IMR-90 (cell line): ENCODE measurements around the gene TTC7B. TPM values are rescaled to one million over a fixed set of nuclear protein-coding genes. Genes with fewer than 3 reads are reported as not detected.

Source experiments
- ATAC-seq: fragments of 200-7000 bp; cut with Tn5 transposase; 2 replicates; pipeline ENCODE4 v1.9.1; 2020; ENCODE audit warnings: low read depth, mild to moderate bottlenecking, moderate library complexity
- BruUV-seq: library from RNA; stranded (reverse); fragments of 400-500 nt; replicated peaks from 2 replicates; lab custom pipeline; 2021; lab: Mats Ljungman, UMichigan
- CTCF ChIA-PET: fragments of 300-600 bp; formaldehyde crosslinking; extraction: SDS; loops from one replicate; lab custom pipeline; 2021; ENCODE audit warnings: antibody characterized with exemption; lab: Yijun Ruan, JAX
- POLR2A ChIA-PET: fragments of 300-600 bp; sonication (Branson Sonifier 250); formaldehyde crosslinking; loops from one replicate; lab custom pipeline; 2022; ENCODE audit warnings: antibody characterized with exemption; ENCODE audit not compliant: unreplicated experiment; lab: Charles Lee
- DNase-seq: peaks from one replicate; pipeline ENCODE4 v3.0.0; 2013
- H2AFZ ChIP-seq: replicated peaks from 2 replicates; pipeline ENCODE3; 2013; ENCODE audit warnings: low read length, mild to moderate bottlenecking; ENCODE audit not compliant: poor library complexity
- H2AK5ac ChIP-seq: 2 replicates; pipeline ENCODE4 v1.6.1; 2013; ENCODE audit warnings: low read depth, low read length, inconsistent platforms
- H2AK9ac ChIP-seq: replicated peaks from 2 replicates; pipeline ENCODE3; 2013; ENCODE audit warnings: mild to moderate bottlenecking, low read depth, low read length, moderate library complexity; ENCODE audit not compliant: poor library complexity
- H2BK120ac ChIP-seq: 2 replicates; pipeline ENCODE4 v1.6.1; 2013; ENCODE audit warnings: low read depth, low read length, inconsistent platforms
- H2BK15ac ChIP-seq: 3 replicates; pipeline ENCODE4 v1.6.1; 2013; ENCODE audit warnings: low read depth, low read length, inconsistent platforms
- H2BK20ac ChIP-seq: 2 replicates; pipeline ENCODE4 v1.6.1; 2013; ENCODE audit warnings: low read depth, mild to moderate bottlenecking, inconsistent platforms, low read length, moderate library complexity
- H2BK5ac ChIP-seq: 2 replicates; pipeline ENCODE4 v1.6.1; 2013; ENCODE audit warnings: mild to moderate bottlenecking, low read depth, low read length, inconsistent platforms; ENCODE audit not compliant: poor library complexity, severe bottlenecking
- H3K14ac ChIP-seq: replicated peaks from 2 replicates; pipeline ENCODE4 v1.6.1; 2013; ENCODE audit warnings: low read depth, low read length, inconsistent platforms
- H3K18ac ChIP-seq: 2 replicates; pipeline ENCODE4 v1.6.1; 2013; ENCODE audit warnings: low read depth, low read length, control low read depth
- H3K23ac ChIP-seq: 2 replicates; pipeline ENCODE4 v1.6.1; 2013; ENCODE audit warnings: low read depth, low read length, inconsistent platforms
- H3K27ac ChIP-seq: 2 replicates; pipeline ENCODE4 v1.5.1; 2013; ENCODE audit warnings: mild to moderate bottlenecking, control low read depth, low read length; ENCODE audit not compliant: insufficient read depth
- H3K27me3 ChIP-seq: 2 replicates; pipeline ENCODE4 v1.6.1; 2013; ENCODE audit warnings: low read length; ENCODE audit not compliant: control insufficient read depth, insufficient read depth
- H3K36me3 ChIP-seq: 2 replicates; pipeline ENCODE4 v1.6.1; 2013; ENCODE audit warnings: low read length, mixed read lengths; ENCODE audit not compliant: control insufficient read depth, insufficient read depth
- H3K4ac ChIP-seq: 2 replicates; pipeline ENCODE4 v1.6.1; 2013; ENCODE audit warnings: low read depth, low read length, inconsistent platforms
- H3K4me1 ChIP-seq: 2 replicates; pipeline ENCODE4 v1.6.1; 2013; ENCODE audit warnings: low read length, mixed read lengths; ENCODE audit not compliant: control insufficient read depth, insufficient read depth
- H3K4me2 ChIP-seq: 2 replicates; pipeline ENCODE4 v1.6.1; 2013; ENCODE audit warnings: low read depth, mild to moderate bottlenecking, control low read depth, low read length, moderate library complexity
- H3K4me3 ChIP-seq: 2 replicates; pipeline ENCODE4 v1.5.1; 2013; ENCODE audit warnings: low read depth, mild to moderate bottlenecking, control low read depth, low read length, moderate library complexity; ENCODE audit not compliant: insufficient read depth
- H3K56ac ChIP-seq: 2 replicates; pipeline ENCODE4 v1.6.1; 2013; ENCODE audit warnings: low read length, inconsistent platforms; ENCODE audit not compliant: insufficient read depth; ENCODE audit errors: extremely low read depth
- H3K79me1 ChIP-seq, 2 experiments: 2 replicates each; pipeline ENCODE4 v1.6.1; 2013; ENCODE audit warnings: low read length in 2 of 2, inconsistent platforms in 1 of 2, low read depth in 1 of 2
- H3K9ac ChIP-seq: 2 replicates; pipeline ENCODE4 v1.6.1; 2013; ENCODE audit warnings: low read depth, low read length, control low read depth
- H3K9me1 ChIP-seq: 2 replicates; pipeline ENCODE4 v1.6.1; 2013; ENCODE audit warnings: low read length, inconsistent platforms; ENCODE audit not compliant: insufficient read depth
- H3K9me3 ChIP-seq: 2 replicates; pipeline ENCODE4 v1.6.1; 2013; ENCODE audit warnings: low read length; ENCODE audit not compliant: control insufficient read depth, insufficient read depth
- H4K20me1 ChIP-seq: 2 replicates; pipeline ENCODE4 v1.6.1; 2013; ENCODE audit warnings: low read length, inconsistent platforms; ENCODE audit not compliant: insufficient read depth
- H4K5ac ChIP-seq: 2 replicates; pipeline ENCODE4 v1.6.1; 2013; ENCODE audit warnings: mild to moderate bottlenecking, low read depth, low read length, control low read depth
- H4K8ac ChIP-seq, 2 experiments: 2 replicates each; pipeline ENCODE4 v1.6.1; 2013; ENCODE audit warnings: low read depth in 2 of 2, low read length in 2 of 2, control low read depth in 1 of 2, inconsistent platforms in 1 of 2
- H4K91ac ChIP-seq: 2 replicates; pipeline ENCODE4 v1.6.1; 2013; ENCODE audit warnings: low read depth, low read length, inconsistent platforms; ENCODE audit not compliant: insufficient read depth
- BHLHE40 ChIP-seq: fragments of 150-350 bp; IDR thresholded peaks from 2 replicates; pipeline ENCODE4 v1.6.1; 2016; ENCODE audit warnings: mild to moderate bottlenecking, low read depth, low read length
- CEBPB ChIP-seq: IDR thresholded peaks from 2 replicates; pipeline ENCODE4 v1.6.1; 2012; ENCODE audit warnings: low read depth, low read length, improper control_type of control experiment
- CTCF ChIP-seq: conservative IDR thresholded peaks from 2 replicates; pipeline ENCODE4 v1.5.1; 2012; ENCODE audit warnings: mild to moderate bottlenecking, low read depth, low read length, improper control_type of control experiment
- FOS ChIP-seq: fragments of 150-350 bp; IDR thresholded peaks from 2 replicates; pipeline ENCODE4 v1.6.1; 2016; ENCODE audit warnings: low read depth, low read length
- NFE2L2 ChIP-seq: fragments of 150-350 bp; IDR thresholded peaks from 2 replicates; pipeline ENCODE4 v1.6.1; 2016; ENCODE audit warnings: low read depth, mild to moderate bottlenecking, low read length
- POLR2A ChIP-seq: IDR thresholded peaks from 2 replicates; pipeline ENCODE4 v1.6.1; 2012; ENCODE audit warnings: mild to moderate bottlenecking, low read depth, low read length
- RCOR1 ChIP-seq: IDR thresholded peaks from 2 replicates; pipeline ENCODE4 v1.6.1; 2012; ENCODE audit warnings: mild to moderate bottlenecking, low read length, improper control_type of control experiment; ENCODE audit not compliant: insufficient replicate concordance
- RFX5 ChIP-seq: IDR thresholded peaks from 2 replicates; pipeline ENCODE4 v1.8.0; 2012; ENCODE audit warnings: low read depth, mild to moderate bottlenecking, low read length, moderate library complexity
- USF2 ChIP-seq: fragments of 150-350 bp; IDR thresholded peaks from 2 replicates; pipeline ENCODE4 v1.6.1; 2017; ENCODE audit warnings: mild to moderate bottlenecking, antibody characterized with exemption, low read length, low read depth
- WGBS, 2 experiments: methylation state at CpG; one replicate each; pipeline versions ENCODE4 v1.1.5 to v1.1.7; 2013; ENCODE audit warnings: missing lambda C conversion rate in 2 of 2; ENCODE audit not compliant: insufficient read length in 1 of 2; ENCODE audit errors: extremely low coverage in 2 of 2; 5-methylcytosine and 5-hydroxymethylcytosine counted together
- dilution Hi-C: fragments of 300-500 bp; cut with HindIII; formaldehyde crosslinking; loops from one replicate; pipeline ENCODE4 v1.14.3; 2018; ENCODE audit warnings: low sequenced_read_pairs; ENCODE audit not compliant: unreplicated experiment
- in situ Hi-C: fragments of 300-500 bp; cut with MboI; formaldehyde crosslinking; loops from 3 replicates; pipeline ENCODE4 v1.14.3; 2019; ENCODE audit warnings: low sequenced_read_pairs, inconsistent platforms, mixed read lengths
- intact Hi-C: fragments of 100-400 bp; cut with micrococcal nuclease; formaldehyde crosslinking; loops from 2 replicates; pipeline ENCODE4 v1.10.0; 2022
- polyA plus RNA-seq, 3 experiments: library from polyadenylated mRNA; depleted of rRNA; stranded (reverse); fragments of >200 nt; gene quantifications; 2 replicates each; pipeline ENCODE4 v1.2.3, GENCODE V29; 2012; ENCODE audit warnings: low replicate concordance in 1 of 3
- total RNA-seq: library from RNA; depleted of rRNA; stranded (reverse); fragments of >200 nt; gene quantifications from 2 replicates; pipeline ENCODE4 v1.2.3, GENCODE V29; 2012

Gene TTC7B
- total and polyA plus RNA-seq, 2 of the 4 experiments (the other 2 are of a cell fraction), result 18.1 to 35.3 TPM

- H3K4me3 ChIP-seq, result no peak overlapping the region
- no peak for DNase-seq
- H2AK9ac ChIP-seq, result no peak overlapping the region
- no peak overlapping the region for H2AFZ ChIP-seq
- H3K9ac ChIP-seq, result no peak overlapping the region
- no peak overlapping the region for H4K8ac ChIP-seq
- dilution Hi-C loops, result no loop called here
- no TSS peak for BruUV-seq
- ATAC-seq, result no peak
- H3K4ac ChIP-seq, result no peak overlapping the region
- in situ Hi-C loops, result no loop called here
- no peak overlapping the region for H4K91ac ChIP-seq
- H3K23ac ChIP-seq, result no peak overlapping the region
- no peak overlapping the region for H3K4me2 ChIP-seq
- no peak overlapping the region for H3K18ac ChIP-seq
- H3K27ac ChIP-seq, result no peak overlapping the region
- no peaks in the 10 kb centered on the region for H3K79me1 ChIP-seq
- WGBS, 2 experiments, result 33% methylated on average over 1 of the region's 5 CpGs; no CpG with 5 or more reads in 1 of the 2 experiments
- H3K14ac ChIP-seq, result no peak overlapping the region
- no peak overlapping the region for H2BK20ac ChIP-seq
- H3K27me3 ChIP-seq, result no peaks in the 10 kb centered on the region
- H2BK15ac ChIP-seq, result no peak overlapping the region
- H2BK120ac ChIP-seq, result no peak overlapping the region
- ChIA-PET CTCF (no interaction called here), POLR2A (interaction anchor here (0.5 kb wide), 1 partner anchor 27 kb away, joined by 6 read pairs; no protein-coding TSS in a partner anchor)
- H3K4me1 ChIP-seq, result peaks cover 2% of the 10 kb centered on the region; the same call in 1 of the 2 replicates
- H4K20me1 ChIP-seq, result no peaks in the 10 kb centered on the region
- H2AK5ac ChIP-seq, result no peak overlapping the region
- TF ChIP-seq POLR2A, result no peak
- no peak for TF ChIP-seq RFX5
- TF ChIP-seq BHLHE40, result no peak
- TF ChIP-seq RCOR1, result no peak
- no peak for TF ChIP-seq USF2
- no peak for TF ChIP-seq FOS
- TF ChIP-seq CTCF, result no peak
- TF ChIP-seq NFE2L2, result no peak
- TF ChIP-seq CEBPB, result no peak
- no peaks in the 10 kb centered on the region for H3K9me3 ChIP-seq
- H3K36me3 ChIP-seq, result no peaks in the 10 kb centered on the region
- intact Hi-C loops, result no loop called here
- no peak overlapping the region for H3K56ac ChIP-seq
- no peak overlapping the region for H2BK5ac ChIP-seq
- no peaks in the 10 kb centered on the region for H3K9me1 ChIP-seq
- no peak overlapping the region for H4K5ac ChIP-seq
Measured at GRCh38 chr14:90488256-90488655, 328.0 kb downstream of the TTC7B start.
